GM12875 (cell line): ENCODE results near the gene NLRP5.
"Not testable (repeated sequence)": the region's sequence is repeated elsewhere in the genome, so short reads cannot be mapped to it uniquely, and the experiment has no call there.

Experiments
- H3K4me3 ChIP-seq: one replicate; pipeline ENCODE4 v1.5.1; 2011; ENCODE audit warnings: low read depth, low read length, control low read depth
- TF ChIP-seq, protein P1 (sequence below): IDR thresholded peaks from 2 replicates; pipeline ENCODE4 v1.5.1; 2011; ENCODE audit warnings: low read depth, mild to moderate bottlenecking, control low read depth, inconsistent platforms, low read length, moderate library complexity, borderline replicate concordance; ENCODE audit not compliant: insufficient read depth

Gene NLRP5

GRCh38 chr19:55986487-55986886 is at the start of gene NLRP5:
Gene NLRP5, plus strand, starts transcription at chr19:55986775.
- TF ChIP-seq, protein P1, sequence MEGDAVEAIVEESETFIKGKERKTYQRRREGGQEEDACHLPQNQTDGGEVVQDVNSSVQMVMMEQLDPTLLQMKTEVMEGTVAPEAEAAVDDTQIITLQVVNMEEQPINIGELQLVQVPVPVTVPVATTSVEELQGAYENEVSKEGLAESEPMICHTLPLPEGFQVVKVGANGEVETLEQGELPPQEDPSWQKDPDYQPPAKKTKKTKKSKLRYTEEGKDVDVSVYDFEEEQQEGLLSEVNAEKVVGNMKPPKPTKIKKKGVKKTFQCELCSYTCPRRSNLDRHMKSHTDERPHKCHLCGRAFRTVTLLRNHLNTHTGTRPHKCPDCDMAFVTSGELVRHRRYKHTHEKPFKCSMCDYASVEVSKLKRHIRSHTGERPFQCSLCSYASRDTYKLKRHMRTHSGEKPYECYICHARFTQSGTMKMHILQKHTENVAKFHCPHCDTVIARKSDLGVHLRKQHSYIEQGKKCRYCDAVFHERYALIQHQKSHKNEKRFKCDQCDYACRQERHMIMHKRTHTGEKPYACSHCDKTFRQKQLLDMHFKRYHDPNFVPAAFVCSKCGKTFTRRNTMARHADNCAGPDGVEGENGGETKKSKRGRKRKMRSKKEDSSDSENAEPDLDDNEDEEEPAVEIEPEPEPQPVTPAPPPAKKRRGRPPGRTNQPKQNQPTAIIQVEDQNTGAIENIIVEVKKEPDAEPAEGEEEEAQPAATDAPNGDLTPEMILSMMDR: no peak
- H3K4me3 ChIP-seq: no peak within 1 kb of the TSS

DNA sequence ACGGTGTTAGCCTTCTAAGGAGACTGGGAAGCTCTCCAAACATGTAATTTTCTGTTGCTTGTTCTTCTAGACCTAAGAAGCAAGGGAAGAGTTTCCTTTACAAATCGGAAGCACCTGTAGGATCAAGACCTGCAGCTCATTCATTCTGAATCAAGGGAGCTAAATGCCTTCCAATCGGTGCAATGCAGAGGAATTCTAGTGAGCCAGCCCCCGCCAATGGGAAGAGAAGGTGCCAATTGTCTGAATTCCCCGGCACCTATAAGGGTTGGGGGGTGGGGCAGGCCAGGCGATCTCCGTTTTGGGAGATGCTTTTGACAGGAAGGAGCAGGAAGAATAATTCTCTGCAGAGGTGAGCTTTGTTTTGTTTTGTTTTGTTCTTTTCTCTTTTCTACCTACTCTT is 47.4 kb upstream of the NLRP5 start:
- H3K4me3 ChIP-seq: no peak overlapping the region
- TF ChIP-seq, protein P1: no peak

- H3K4me3 ChIP-seq: no peak overlapping the region
- TF ChIP-seq, protein P1: no peak
Measured at GRCh38 chr19:55940306-55940705, 46.3 kb upstream of the NLRP5 start.

- TF ChIP-seq, protein P1: no peak
- H3K4me3 ChIP-seq: no peak within 1 kb of the TSS
Measured at GRCh38 chr19:55947532-55947931, 39.0 kb upstream of the NLRP5 start, which contains the start of gene NLRP8. Gene NLRP8, plus strand, starts transcription at chr19:55947832.

GRCh38 chr19:55950566-55950965 is 36.0 kb upstream of the NLRP5 start:
- H3K4me3 ChIP-seq: not testable (repeated sequence)

GRCh38 chr19:55956431-55956830 is 30.1 kb upstream of the NLRP5 start:
- H3K4me3 ChIP-seq: no peak overlapping the region
- TF ChIP-seq, protein P1: no peak

DNA sequence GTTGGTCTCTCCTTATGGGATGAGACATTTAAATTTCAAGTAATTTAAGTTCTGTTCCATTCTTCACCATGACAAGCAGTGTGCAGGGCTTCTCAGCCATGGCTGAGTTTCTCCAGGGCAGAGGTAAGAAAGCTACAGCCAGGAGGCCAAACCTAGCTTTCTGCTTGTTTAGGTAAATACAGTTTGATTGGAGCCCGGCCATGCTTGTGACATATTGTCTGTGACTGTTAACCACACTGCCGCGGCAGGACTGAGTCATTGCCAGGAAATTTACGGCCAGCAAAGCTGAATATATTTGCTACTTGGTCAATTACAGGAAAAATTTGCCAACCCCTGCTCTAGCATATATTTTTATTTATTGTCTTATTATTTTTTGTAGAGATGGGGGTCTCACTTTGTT is 28.2 kb upstream of the NLRP5 start:
- no peak overlapping the region for H3K4me3 ChIP-seq
- TF ChIP-seq, protein P1: no peak
